Measurements from ENCODE around the gene TMEM59L. TPM values are rescaled to one million over a fixed set of nuclear protein-coding genes. Genes with fewer than 3 reads are reported as not detected.

Gene TMEM59L
- total RNA-seq, 2 experiments from 2014 or later = 0.24 to 0.40 TPM

- intact Hi-C loops (cut with micrococcal nuclease) = no loop called here
- Mint-ChIP-seq H3K36me3 (no peaks in the 10 kb centered on the region), H3K4me3 (no peak overlapping the region), H3K9me3 (no peaks in the 10 kb centered on the region), H3K4me1 (ENCODE audit: low read depth) (peaks cover 19% of the 10 kb centered on the region), H3K27me3 (peaks cover 61% of the 10 kb centered on the region), H3K27ac (no peak overlapping the region)
- POLR2A ChIA-PET = no interaction called here
- DNase-seq = no peak
- CTCF ChIA-PET = interaction anchor here (1.0 kb wide), 1 partner anchor 23 kb away, joined by 3 read pairs; no protein-coding TSS in a partner anchor
These were observed 7.0 kb upstream of the TMEM59L start for GRCh38 chr19:18605546-18606280.

DNA sequence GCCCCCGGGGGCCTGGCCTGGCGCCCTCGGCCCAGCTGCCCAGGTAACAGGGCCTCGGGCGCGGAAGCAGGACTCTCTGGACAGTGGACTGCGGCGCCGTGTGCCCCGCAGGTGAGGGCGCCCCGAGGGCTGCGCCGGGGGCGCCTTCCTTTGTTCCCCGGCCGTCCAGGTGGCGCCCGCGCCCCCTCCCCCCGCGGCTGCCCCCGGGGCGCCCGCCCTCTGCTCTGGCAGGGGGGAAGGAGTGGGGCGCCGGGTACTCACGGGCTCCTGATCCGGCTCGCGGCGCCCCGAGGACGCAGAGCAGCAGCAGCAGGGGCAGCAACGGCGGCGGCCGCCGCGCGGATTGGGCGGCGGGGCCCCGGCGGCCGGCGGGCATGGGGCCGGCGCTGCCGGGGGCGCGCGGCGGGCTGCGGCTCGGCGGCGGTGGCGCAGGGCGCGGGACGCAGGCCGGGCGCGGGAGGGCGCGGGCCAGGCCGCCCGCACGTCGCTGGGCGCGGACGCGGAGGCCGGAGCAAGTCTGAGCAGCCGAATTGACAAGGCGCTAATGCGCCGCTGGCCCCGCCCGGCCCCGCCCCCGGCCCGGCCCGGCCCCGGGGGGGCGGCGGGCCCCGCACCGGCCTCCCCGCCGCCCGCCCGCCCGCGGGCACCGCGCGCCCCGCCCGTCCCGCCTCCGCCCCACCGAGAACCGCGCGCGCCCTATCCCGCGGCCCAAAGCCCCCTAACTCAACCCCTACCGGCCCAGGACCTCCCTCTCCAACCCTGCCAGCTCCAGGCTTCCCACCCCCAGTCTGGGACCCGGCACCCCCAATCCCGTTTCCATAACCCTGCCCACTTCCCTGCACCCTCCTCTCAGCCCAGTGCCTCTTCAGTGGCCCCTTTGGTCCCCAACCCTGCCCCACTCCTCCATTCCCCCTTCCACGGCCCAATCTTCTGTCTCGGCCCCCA lies 6.1 kb upstream of the TMEM59L start, which contains the start of gene CRLF1:
TSS of gene CRLF1 (minus strand) at position 519 of the 945 bp plus-strand sequence. CDS start at position 376, 143 bp downstream.
- CTCF ChIA-PET = no interaction called here
- H3K27ac Mint-ChIP-seq = no peak within 1 kb of the TSS
- H3K27me3 Mint-ChIP-seq = peaks cover 64% of the 10 kb centered on the region
- DNase-seq = no peak
- POLR2A ChIA-PET = no interaction called here
- peaks cover 24% of the 10 kb centered on the region for H3K4me1 Mint-ChIP-seq (ENCODE audit: low read depth)
- H3K4me3 Mint-ChIP-seq = no peak within 1 kb of the TSS
- no peaks in the 10 kb centered on the region for H3K9me3 Mint-ChIP-seq
- intact Hi-C loops (cut with micrococcal nuclease) = no loop called here
- no peaks in the 10 kb centered on the region for H3K36me3 Mint-ChIP-seq

- POLR2A ChIA-PET = no interaction called here
- DNase-seq = no peak
- no peak overlapping the region for H3K4me3 Mint-ChIP-seq
- H3K27ac Mint-ChIP-seq = no peak overlapping the region
- H3K4me1 Mint-ChIP-seq (ENCODE audit: low read depth) = peaks cover 31% of the 10 kb centered on the region
- CTCF ChIA-PET = no interaction called here
- no peaks in the 10 kb centered on the region for H3K9me3 Mint-ChIP-seq
- no peaks in the 10 kb centered on the region for H3K36me3 Mint-ChIP-seq
- H3K27me3 Mint-ChIP-seq = peaks cover 63% of the 10 kb centered on the region
- intact Hi-C loops (cut with micrococcal nuclease) = no loop called here
These were observed 5.2 kb upstream of the TMEM59L start for GRCh38 chr19:18607226-18608101.

GRCh38 chr19:18608102-18608804 lies 4.4 kb upstream of the TMEM59L start:
- ChIA-PET CTCF (no interaction called here), POLR2A (no interaction called here)
- H3K36me3 Mint-ChIP-seq = no peaks in the 10 kb centered on the region
- H3K4me1 Mint-ChIP-seq (ENCODE audit: low read depth) = peaks cover 30% of the 10 kb centered on the region
- peaks cover 59% of the 10 kb centered on the region for H3K27me3 Mint-ChIP-seq
- no peak overlapping the region for H3K4me3 Mint-ChIP-seq
- intact Hi-C loops (cut with micrococcal nuclease) = no loop called here
- no peak for DNase-seq
- H3K27ac Mint-ChIP-seq = no peak overlapping the region
- H3K9me3 Mint-ChIP-seq = no peaks in the 10 kb centered on the region

GRCh38 chr19:18608805-18609716 lies 3.6 kb upstream of the TMEM59L start:
- Mint-ChIP-seq H3K9me3 (no peaks in the 10 kb centered on the region), H3K4me3 (no peak overlapping the region), H3K36me3 (no peaks in the 10 kb centered on the region), H3K4me1 (ENCODE audit: low read depth) (peaks cover 32% of the 10 kb centered on the region), H3K27ac (no peak overlapping the region), H3K27me3 (peaks cover 61% of the 10 kb centered on the region)
- intact Hi-C loops (cut with micrococcal nuclease) = no loop called here
- DNase-seq = no peak
- POLR2A ChIA-PET = no interaction called here
- CTCF ChIA-PET = no interaction called here

- H3K27me3 Mint-ChIP-seq = peaks cover 66% of the 10 kb centered on the region
- intact Hi-C loops (cut with micrococcal nuclease) = no loop called here
- ChIA-PET CTCF (no interaction called here), POLR2A (no interaction called here)
- no peak overlapping the region for H3K4me3 Mint-ChIP-seq
- DNase-seq = no peak
- no peak overlapping the region for H3K27ac Mint-ChIP-seq
- H3K36me3 Mint-ChIP-seq = no peaks in the 10 kb centered on the region
- no peaks in the 10 kb centered on the region for H3K9me3 Mint-ChIP-seq
- H3K4me1 Mint-ChIP-seq (ENCODE audit: low read depth) = peaks cover 32% of the 10 kb centered on the region
These were observed 3.0 kb upstream of the TMEM59L start for GRCh38 chr19:18609717-18610051.

- DNase-seq = no peak
- H3K27me3 Mint-ChIP-seq = peaks cover 64% of the 10 kb centered on the region
- ChIA-PET POLR2A (no interaction called here), CTCF (interaction anchor here (1.0 kb wide), 1 partner anchor 237 kb away, joined by 3 read pairs; no protein-coding TSS in a partner anchor)
- intact Hi-C loops (cut with micrococcal nuclease) = no loop called here
- H3K4me3 Mint-ChIP-seq = no peak overlapping the region
- no peak overlapping the region for H3K27ac Mint-ChIP-seq
- no peaks in the 10 kb centered on the region for H3K9me3 Mint-ChIP-seq
- H3K4me1 Mint-ChIP-seq (ENCODE audit: low read depth) = peaks cover 32% of the 10 kb centered on the region
- H3K36me3 Mint-ChIP-seq = no peaks in the 10 kb centered on the region
These were observed 2.5 kb upstream of the TMEM59L start for GRCh38 chr19:18610245-18610555.

GRCh38 chr19:18610556-18611326 lies 1.9 kb upstream of the TMEM59L start:
- Mint-ChIP-seq H3K27me3 (peaks cover 60% of the 10 kb centered on the region), H3K27ac (no peak overlapping the region), H3K36me3 (no peaks in the 10 kb centered on the region), H3K4me1 (ENCODE audit: low read depth) (peaks cover 30% of the 10 kb centered on the region), H3K9me3 (no peaks in the 10 kb centered on the region), H3K4me3 (no peak overlapping the region)
- POLR2A ChIA-PET = no interaction called here
- no peak for DNase-seq
- intact Hi-C loops (cut with micrococcal nuclease) = no loop called here
- CTCF ChIA-PET = interaction anchor here (1.0 kb wide), 1 partner anchor 236 kb away, joined by 3 read pairs; no protein-coding TSS in a partner anchor

DNA sequence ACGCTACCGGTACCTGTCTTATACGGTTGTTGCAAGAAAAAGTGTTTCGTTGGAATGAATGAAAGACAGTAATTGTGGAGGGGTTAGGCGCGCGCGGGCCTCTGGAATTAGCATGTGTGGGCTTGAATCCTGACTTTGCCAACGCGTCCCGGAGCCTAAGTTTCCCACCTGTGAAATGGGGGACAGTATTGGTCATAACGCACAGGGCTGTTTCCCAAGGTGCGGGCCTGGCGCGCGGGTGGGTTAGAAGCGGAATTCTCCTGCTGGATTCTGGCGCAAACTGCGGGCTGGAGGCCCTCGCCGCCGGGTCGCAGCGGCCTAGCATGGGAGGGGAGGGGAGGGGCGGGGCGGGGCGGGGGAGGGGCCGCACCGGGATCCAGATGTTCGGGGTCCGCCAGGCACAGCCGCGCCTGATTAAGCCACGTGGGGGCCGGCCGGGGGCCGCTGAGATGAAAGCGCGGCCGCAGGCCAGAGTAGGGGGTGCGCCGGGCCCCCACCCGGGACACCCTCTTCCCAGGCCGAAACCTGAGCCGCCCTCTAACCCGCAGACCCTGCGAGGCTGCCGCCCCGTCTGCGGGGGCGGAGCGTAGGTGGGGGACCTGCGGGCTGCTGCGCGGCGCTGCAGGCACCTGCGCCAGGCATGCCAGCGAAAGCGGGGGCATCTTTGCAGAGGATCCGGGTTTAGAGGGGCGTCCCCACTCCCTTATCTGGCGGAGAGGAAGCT lies 1.2 kb upstream of the TMEM59L start:
- ChIA-PET CTCF (interaction anchor here (1.7 to 2.0 kb wide), 2 partner anchors 18 to 21 kb away, joined by 4 to 9 read pairs; no protein-coding TSS in a partner anchor), POLR2A (no interaction called here)
- Mint-ChIP-seq H3K4me1 (ENCODE audit: low read depth) (peaks cover 30% of the 10 kb centered on the region), H3K4me3 (no peak overlapping the region), H3K27me3 (peaks cover 60% of the 10 kb centered on the region), H3K27ac (no peak overlapping the region), H3K36me3 (no peaks in the 10 kb centered on the region), H3K9me3 (no peaks in the 10 kb centered on the region)
- intact Hi-C loops (cut with micrococcal nuclease) = no loop called here
- DNase-seq = no peak

Data from activated CD4-positive, alpha-beta memory T cell treated with anti-CD3 and anti-CD28 coated beads for 36 hours (primary cell).